ENCODE results near the gene MPZL2. TPM values are rescaled to one million over a fixed set of nuclear protein-coding genes. Genes with fewer than 3 reads are reported as not detected.

The MPZL2 gene
- polyA plus RNA-seq, 1 donor from 2014 or later = not detected

DNA sequence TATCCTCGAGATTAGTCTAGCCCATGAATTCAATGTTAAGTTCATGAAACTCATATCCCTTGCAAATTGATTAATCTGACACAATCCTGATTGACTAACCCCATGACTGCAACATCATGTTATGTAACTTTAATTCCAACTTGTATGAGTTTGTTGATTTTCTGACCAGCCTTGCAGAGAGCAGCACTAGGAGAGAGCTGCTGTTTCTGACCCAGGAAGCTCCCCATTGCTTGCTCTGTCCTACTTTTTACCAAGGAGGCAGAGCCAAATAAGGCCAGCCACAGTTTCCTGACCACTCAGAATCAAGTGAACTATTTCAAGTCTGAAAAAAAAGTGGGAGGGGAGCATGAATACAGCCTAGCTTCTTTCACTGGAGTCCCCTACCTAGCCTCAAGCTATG, 25.2 kb downstream of the MPZL2 start:
- Histone ChIP-seq H3K9me2 (ENCODE audit: insufficient read depth, low read length) (no peaks in the 10 kb centered on the region), H3F3A (ENCODE audit: insufficient read depth, low read length, poor library complexity, severe bottlenecking) (no peaks in the 10 kb centered on the region), H3K4me2 (ENCODE audit: low read length) (no peak overlapping the region), H3K9me3 (ENCODE audit: low read length) (no peaks in the 10 kb centered on the region), H2AFZ (ENCODE audit: low read depth, low read length) (no peak overlapping the region), H3K36me3 (ENCODE audit: insufficient read depth, low read length) (no peaks in the 10 kb centered on the region), H3K27me3 (ENCODE audit: insufficient read depth, low read depth, low read length) (no peaks in the 10 kb centered on the region), H3K9ac (ENCODE audit: low read length) (no peak overlapping the region), H3K79me2 (replicated peaks; ENCODE audit: insufficient read depth, low read length) (no peaks in the 10 kb centered on the region), H3K27ac (ENCODE audit: low read length) (no peak overlapping the region), H4K20me1 (ENCODE audit: insufficient read depth) (no peaks in the 10 kb centered on the region), H3K4me3 (ENCODE audit: low read length) (no peak overlapping the region)
- TF ChIP-seq, protein P1, sequence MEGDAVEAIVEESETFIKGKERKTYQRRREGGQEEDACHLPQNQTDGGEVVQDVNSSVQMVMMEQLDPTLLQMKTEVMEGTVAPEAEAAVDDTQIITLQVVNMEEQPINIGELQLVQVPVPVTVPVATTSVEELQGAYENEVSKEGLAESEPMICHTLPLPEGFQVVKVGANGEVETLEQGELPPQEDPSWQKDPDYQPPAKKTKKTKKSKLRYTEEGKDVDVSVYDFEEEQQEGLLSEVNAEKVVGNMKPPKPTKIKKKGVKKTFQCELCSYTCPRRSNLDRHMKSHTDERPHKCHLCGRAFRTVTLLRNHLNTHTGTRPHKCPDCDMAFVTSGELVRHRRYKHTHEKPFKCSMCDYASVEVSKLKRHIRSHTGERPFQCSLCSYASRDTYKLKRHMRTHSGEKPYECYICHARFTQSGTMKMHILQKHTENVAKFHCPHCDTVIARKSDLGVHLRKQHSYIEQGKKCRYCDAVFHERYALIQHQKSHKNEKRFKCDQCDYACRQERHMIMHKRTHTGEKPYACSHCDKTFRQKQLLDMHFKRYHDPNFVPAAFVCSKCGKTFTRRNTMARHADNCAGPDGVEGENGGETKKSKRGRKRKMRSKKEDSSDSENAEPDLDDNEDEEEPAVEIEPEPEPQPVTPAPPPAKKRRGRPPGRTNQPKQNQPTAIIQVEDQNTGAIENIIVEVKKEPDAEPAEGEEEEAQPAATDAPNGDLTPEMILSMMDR (IDR thresholded peaks at IDR 0.05; ENCODE audit: poor library complexity, severe bottlenecking) = no peak
- TF ChIP-seq, protein P2, sequence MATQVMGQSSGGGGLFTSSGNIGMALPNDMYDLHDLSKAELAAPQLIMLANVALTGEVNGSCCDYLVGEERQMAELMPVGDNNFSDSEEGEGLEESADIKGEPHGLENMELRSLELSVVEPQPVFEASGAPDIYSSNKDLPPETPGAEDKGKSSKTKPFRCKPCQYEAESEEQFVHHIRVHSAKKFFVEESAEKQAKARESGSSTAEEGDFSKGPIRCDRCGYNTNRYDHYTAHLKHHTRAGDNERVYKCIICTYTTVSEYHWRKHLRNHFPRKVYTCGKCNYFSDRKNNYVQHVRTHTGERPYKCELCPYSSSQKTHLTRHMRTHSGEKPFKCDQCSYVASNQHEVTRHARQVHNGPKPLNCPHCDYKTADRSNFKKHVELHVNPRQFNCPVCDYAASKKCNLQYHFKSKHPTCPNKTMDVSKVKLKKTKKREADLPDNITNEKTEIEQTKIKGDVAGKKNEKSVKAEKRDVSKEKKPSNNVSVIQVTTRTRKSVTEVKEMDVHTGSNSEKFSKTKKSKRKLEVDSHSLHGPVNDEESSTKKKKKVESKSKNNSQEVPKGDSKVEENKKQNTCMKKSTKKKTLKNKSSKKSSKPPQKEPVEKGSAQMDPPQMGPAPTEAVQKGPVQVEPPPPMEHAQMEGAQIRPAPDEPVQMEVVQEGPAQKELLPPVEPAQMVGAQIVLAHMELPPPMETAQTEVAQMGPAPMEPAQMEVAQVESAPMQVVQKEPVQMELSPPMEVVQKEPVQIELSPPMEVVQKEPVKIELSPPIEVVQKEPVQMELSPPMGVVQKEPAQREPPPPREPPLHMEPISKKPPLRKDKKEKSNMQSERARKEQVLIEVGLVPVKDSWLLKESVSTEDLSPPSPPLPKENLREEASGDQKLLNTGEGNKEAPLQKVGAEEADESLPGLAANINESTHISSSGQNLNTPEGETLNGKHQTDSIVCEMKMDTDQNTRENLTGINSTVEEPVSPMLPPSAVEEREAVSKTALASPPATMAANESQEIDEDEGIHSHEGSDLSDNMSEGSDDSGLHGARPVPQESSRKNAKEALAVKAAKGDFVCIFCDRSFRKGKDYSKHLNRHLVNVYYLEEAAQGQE (IDR thresholded peaks at IDR 0.05; ENCODE audit: borderline replicate concordance) = no peak
- no peak for TF ChIP-seq EZH2 (IDR thresholded peaks at IDR 0.05; ENCODE audit: borderline replicate concordance, insufficient read depth, low read length, poor library complexity, severe bottlenecking)
- TF ChIP-seq EP300 (conservative IDR thresholded peaks at IDR 0.05; ENCODE audit: poor library complexity, severe bottlenecking) = no peak
- no peak for TF ChIP-seq POLR2AphosphoS5 (IDR thresholded peaks at IDR 0.05)
- no peak for TF ChIP-seq RAD21 (conservative IDR thresholded peaks at IDR 0.05)
- TF ChIP-seq MXI1 (conservative IDR thresholded peaks at IDR 0.05; ENCODE audit: poor library complexity, severe bottlenecking) = no peak
- no peak for TF ChIP-seq TAF1 (IDR thresholded peaks at IDR 0.05; ENCODE audit: low read depth)

DNA sequence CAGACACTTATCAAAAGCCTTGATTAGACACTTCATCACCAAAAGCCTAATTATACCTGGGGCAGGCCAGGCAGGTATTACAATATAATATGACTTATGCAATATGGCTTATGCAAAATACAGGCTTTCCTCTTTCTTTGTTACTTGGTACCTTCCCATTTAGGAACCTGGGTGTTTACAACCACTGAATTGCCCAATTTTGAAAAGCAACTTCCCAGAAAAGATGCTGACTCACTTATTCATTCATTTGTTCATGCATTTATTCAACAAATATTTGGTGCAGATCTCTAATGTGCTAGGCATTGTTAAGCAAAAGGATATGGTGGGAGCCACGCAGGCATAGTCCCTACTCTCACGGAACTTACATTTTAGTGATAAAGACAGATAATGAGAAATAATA, 25.7 kb downstream of the MPZL2 start:
- Histone ChIP-seq H3K9me2 (ENCODE audit: insufficient read depth, low read length) (no peaks in the 10 kb centered on the region), H2AFZ (ENCODE audit: low read depth, low read length) (no peak overlapping the region), H3K27ac (ENCODE audit: low read length) (no peak overlapping the region), H3K9me3 (ENCODE audit: low read length) (no peaks in the 10 kb centered on the region), H3K9ac (ENCODE audit: low read length) (no peak overlapping the region), H3F3A (ENCODE audit: insufficient read depth, low read length, poor library complexity, severe bottlenecking) (no peaks in the 10 kb centered on the region), H4K20me1 (ENCODE audit: insufficient read depth) (no peaks in the 10 kb centered on the region), H3K79me2 (replicated peaks; ENCODE audit: insufficient read depth, low read length) (no peaks in the 10 kb centered on the region), H3K4me2 (ENCODE audit: low read length) (no peak overlapping the region), H3K36me3 (ENCODE audit: insufficient read depth, low read length) (no peaks in the 10 kb centered on the region), H3K27me3 (ENCODE audit: insufficient read depth, low read depth, low read length) (no peaks in the 10 kb centered on the region), H3K4me3 (ENCODE audit: low read length) (no peak overlapping the region)
- TF ChIP-seq SMC3 (conservative IDR thresholded peaks at IDR 0.05; ENCODE audit: poor library complexity) (no peak), MXI1 (conservative IDR thresholded peaks at IDR 0.05; ENCODE audit: poor library complexity, severe bottlenecking) (no peak), EP300 (conservative IDR thresholded peaks at IDR 0.05; ENCODE audit: poor library complexity, severe bottlenecking) (no peak), EZH2 (IDR thresholded peaks at IDR 0.05; ENCODE audit: borderline replicate concordance, insufficient read depth, low read length, poor library complexity, severe bottlenecking) (no peak), POLR2AphosphoS5 (IDR thresholded peaks at IDR 0.05) (no peak), TAF1 (IDR thresholded peaks at IDR 0.05; ENCODE audit: low read depth) (no peak), RAD21 (conservative IDR thresholded peaks at IDR 0.05) (no peak)
- TF ChIP-seq, protein P2 (IDR thresholded peaks at IDR 0.05; ENCODE audit: borderline replicate concordance) = no peak
- TF ChIP-seq, protein P1 (IDR thresholded peaks at IDR 0.05; ENCODE audit: poor library complexity, severe bottlenecking) = no peak
